ENCODE results near the gene WDR59.

WDR59 gene

GRCh38 chr16:74850027-74850426 is 134.9 kb downstream of the WDR59 start:
- TF ChIP-seq CTCF (IDR thresholded peaks at IDR 0.05): no peak

- no peak for TF ChIP-seq CTCF (IDR thresholded peaks at IDR 0.05)
These were observed 137.7 kb downstream of the WDR59 start for GRCh38 chr16:74847202-74847601.

GRCh38 chr16:74846714-74847113 is 138.2 kb downstream of the WDR59 start:
- no peak for TF ChIP-seq CTCF (IDR thresholded peaks at IDR 0.05)

GRCh38 chr16:74844041-74844980 is 140.6 kb downstream of the WDR59 start:
- no peak for TF ChIP-seq CTCF (IDR thresholded peaks at IDR 0.05)

- no peak for TF ChIP-seq CTCF (IDR thresholded peaks at IDR 0.05)
These were observed 142.5 kb downstream of the WDR59 start for GRCh38 chr16:74842413-74842812.

- no peak for TF ChIP-seq CTCF (IDR thresholded peaks at IDR 0.05)
These were observed 143.0 kb downstream of the WDR59 start for GRCh38 chr16:74841904-74842303.

GRCh38 chr16:74841469-74841868 is 143.5 kb downstream of the WDR59 start:
- TF ChIP-seq CTCF (IDR thresholded peaks at IDR 0.05): no peak
